ENCODE results near the gene ATRNL1.
A peak's percentile ranks its signal among the peaks of the same experiment; 100 is the strongest.

The ATRNL1 gene, protein sequence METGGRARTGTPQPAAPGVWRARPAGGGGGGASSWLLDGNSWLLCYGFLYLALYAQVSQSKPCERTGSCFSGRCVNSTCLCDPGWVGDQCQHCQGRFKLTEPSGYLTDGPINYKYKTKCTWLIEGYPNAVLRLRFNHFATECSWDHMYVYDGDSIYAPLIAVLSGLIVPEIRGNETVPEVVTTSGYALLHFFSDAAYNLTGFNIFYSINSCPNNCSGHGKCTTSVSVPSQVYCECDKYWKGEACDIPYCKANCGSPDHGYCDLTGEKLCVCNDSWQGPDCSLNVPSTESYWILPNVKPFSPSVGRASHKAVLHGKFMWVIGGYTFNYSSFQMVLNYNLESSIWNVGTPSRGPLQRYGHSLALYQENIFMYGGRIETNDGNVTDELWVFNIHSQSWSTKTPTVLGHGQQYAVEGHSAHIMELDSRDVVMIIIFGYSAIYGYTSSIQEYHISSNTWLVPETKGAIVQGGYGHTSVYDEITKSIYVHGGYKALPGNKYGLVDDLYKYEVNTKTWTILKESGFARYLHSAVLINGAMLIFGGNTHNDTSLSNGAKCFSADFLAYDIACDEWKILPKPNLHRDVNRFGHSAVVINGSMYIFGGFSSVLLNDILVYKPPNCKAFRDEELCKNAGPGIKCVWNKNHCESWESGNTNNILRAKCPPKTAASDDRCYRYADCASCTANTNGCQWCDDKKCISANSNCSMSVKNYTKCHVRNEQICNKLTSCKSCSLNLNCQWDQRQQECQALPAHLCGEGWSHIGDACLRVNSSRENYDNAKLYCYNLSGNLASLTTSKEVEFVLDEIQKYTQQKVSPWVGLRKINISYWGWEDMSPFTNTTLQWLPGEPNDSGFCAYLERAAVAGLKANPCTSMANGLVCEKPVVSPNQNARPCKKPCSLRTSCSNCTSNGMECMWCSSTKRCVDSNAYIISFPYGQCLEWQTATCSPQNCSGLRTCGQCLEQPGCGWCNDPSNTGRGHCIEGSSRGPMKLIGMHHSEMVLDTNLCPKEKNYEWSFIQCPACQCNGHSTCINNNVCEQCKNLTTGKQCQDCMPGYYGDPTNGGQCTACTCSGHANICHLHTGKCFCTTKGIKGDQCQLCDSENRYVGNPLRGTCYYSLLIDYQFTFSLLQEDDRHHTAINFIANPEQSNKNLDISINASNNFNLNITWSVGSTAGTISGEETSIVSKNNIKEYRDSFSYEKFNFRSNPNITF (N-terminal part only)

DNA sequence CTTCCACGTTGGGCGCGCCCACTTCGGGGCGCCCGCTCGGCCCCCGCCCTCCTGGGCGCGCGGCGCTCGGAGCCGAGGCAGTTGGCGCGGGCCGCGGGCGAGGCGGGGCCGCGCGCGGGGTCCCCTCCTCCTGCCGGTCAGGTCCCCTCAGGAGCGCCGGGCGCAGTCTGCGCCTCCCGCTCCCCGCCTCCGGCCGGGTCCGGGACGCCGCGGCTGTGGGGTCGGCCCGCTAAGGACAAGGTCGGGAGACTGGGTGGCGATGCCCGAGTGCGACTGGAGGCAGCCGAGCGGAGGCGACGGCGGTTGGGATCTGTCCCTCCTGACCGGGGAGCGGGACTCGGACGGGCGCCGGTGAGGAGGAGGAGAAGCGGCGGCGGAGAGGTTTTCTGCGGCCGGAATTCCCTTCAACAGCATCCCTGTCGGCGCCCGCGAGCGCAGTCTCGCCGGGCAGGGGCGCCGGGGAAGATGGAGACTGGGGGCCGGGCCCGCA lies at the start of gene ATRNL1:
Gene ATRNL1, plus strand, starts transcription at position 80 of the 490 bp plus-strand sequence. Its CDS starts 386 bp downstream, at position 466.
- no peak for DNase-seq

GRCh38 chr10:115043719-115044118 lies 49.4 kb upstream of the ATRNL1 start:
- DNase-seq, result no peak

DNA sequence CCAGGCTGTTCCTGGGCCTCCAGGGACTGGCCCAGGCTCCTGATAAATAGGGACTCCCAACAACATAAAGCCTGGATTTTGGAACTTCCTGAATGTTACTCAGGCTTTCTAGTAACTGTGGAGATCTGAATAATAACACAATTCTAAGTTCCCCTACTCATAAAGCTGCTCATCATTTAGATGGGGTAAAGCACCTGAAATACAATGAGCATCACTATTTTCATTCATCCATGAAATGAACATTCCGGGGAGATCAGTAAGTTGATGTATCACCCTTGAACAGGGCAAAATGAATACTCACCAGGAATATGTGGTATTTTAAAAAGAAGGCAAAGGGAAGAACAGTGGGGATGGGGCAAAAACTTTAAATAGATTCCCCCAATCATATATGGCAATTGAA lies 48.3 kb upstream of the ATRNL1 start:
- no peak for DNase-seq

GRCh38 chr10:115045499-115045898 lies 47.7 kb upstream of the ATRNL1 start:
- no peak for DNase-seq

GRCh38 chr10:115046686-115047236 lies 46.4 kb upstream of the ATRNL1 start:
- no peak for DNase-seq

DNA sequence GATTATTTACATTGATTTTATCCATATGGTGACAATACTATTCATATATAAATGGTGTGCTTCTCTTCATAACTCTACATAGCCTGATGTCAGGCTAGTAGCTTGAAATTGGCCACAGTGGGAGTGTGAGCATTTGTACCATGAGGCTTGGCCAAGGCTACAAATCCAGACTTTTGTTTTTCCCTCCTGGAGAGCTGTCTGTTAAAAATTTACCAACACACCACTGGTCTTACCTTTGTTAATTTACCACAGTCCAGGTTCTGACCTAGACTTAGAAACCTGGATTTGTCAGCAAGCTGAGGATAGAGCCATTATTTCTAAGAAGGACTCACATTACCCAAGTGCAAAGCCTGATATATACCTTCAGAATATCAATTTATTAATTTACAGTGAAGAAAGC lies 45.5 kb upstream of the ATRNL1 start:
- no peak for DNase-seq

DNA sequence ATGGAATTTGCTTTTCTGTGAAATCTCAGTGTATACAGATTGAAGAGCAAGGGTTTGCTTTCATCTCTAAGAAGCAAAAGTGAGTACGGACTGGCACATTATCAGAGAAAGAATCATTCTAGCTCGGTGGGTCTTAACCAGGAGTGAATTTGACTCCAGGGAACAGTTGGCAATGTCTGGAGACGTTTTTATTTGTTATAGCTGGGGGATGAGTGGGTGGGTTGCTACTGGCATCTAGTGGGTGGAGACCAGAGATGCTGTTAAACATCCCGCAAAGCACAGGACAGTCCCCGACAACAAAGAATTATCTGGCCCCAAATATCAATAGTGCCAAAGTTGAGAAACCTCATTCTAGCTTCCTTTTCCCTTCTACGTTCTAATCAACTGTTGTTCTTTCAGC lies 43.8 kb upstream of the ATRNL1 start:
- DNase-seq, result no peak

GRCh38 chr10:115049960-115050359 lies 43.2 kb upstream of the ATRNL1 start:
- no peak for DNase-seq

DNA sequence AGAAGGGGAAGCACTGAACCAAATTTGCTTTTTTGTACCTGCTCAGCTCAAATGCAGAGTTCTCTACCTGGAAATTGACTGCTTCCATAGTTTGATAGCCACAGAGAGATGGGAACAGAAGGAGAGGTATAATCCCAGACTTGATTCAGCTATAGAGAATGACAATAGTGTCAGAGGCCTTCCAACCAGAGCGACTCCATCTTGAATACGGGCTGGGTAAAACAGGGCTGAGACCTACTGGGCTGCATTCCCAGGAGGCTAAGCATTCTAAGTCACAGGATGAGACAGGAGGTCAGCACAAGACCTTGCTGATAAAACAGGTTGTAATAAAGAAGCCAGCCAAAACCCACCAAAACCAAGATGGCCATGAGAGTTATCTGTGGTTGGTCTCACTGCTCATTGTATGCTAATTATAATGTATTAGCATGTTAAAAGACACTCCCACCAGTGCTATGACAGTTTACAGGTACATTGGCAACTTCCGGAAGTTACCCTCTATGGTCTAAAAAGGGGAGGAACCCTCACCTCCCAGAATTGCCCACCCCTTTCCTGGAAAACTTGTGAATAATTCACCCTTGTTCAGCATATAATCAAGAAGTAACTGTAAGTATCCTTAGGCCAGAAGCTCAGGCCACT lies 42.7 kb upstream of the ATRNL1 start:
- DNase-seq, result peak; percentile 26

DNA sequence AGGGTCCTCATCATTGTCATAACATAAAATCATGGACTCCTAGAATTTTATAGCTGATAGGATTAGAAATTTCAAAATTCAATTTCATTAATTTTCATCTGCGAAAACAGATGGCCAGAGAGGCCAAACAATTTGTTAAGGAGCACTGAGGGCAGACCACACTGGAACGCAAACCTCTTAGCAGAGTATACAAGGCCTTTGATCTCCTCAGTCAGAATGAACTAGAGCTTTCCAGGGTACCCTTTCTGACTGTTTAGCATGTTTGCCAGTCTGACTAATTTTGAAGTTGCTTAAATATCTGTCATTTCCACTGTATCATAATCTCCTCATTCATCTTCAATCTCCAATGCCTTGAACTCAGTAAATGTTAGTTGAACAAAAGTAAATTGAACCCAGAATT lies 41.9 kb upstream of the ATRNL1 start:
- DNase-seq, result no peak

- no peak for DNase-seq
These were observed 40.9 kb upstream of the ATRNL1 start for GRCh38 chr10:115052226-115052625.

DNA sequence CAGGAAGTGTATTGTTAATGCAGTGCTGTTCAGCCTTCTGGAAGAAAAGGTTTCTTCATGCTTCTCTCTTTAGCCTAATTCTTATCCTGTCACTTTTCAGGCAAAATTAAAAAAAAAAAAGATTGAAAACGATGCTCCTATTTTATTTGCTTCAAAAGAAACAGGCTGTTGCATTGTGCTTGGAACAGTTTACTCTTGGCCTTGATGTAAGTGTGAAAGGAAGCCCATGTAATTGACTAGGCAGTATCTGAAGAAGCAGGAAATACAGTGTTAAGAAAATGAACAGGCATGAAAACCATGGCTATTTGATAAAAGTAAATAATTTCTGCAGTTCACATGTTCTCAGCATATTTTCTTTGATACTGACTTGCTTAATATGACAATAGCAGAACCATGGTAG lies 40.4 kb upstream of the ATRNL1 start:
- no peak for DNase-seq

GRCh38 chr10:115056186-115056585 lies 37.0 kb upstream of the ATRNL1 start:
- DNase-seq, result no peak

- no peak for DNase-seq
These were observed 33.8 kb upstream of the ATRNL1 start for GRCh38 chr10:115059301-115059898.

DNA sequence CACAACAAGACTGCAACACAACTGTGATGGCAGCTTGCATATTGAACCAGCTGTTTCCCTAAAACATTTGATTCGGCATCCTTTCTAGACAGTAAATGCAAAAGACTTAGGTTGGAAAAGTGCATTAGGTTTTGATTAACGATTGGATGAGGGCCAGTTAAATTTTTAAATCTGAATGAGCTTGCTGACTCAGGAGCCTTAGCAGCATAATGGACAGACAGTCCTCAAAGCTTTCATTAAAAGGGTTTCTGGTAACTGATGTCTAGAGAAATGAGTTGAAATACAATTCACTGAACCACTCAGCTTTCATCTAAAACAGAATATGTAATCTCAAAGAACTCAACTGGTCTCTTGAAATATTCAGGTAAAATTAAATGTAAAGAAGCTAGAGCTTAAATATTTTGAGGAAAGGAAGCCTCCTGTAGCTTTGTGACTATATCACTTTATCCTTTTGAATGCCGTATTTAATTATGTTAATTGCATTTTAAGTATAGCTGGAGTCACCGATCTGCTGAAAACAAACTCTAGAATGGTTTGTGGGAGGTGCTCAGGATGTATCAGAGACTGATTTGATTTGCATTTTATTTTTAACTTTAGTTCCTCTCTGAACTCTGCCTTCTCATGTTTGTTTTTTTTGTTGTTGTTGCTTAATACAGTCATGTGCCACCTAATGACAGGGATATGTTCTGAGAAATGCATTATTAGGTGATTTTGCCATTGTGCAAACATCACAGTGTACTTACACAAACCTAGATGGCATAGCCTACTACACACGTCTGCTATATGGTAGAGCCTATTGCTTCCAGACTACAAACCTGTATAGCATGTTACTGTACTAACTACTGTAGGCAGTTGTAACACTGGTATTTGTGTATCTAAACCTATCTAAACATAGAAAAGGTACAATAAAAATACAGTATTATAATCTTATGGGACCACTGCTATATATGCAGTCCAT lies 29.2 kb upstream of the ATRNL1 start:
- DNase-seq, result no peak

DNA sequence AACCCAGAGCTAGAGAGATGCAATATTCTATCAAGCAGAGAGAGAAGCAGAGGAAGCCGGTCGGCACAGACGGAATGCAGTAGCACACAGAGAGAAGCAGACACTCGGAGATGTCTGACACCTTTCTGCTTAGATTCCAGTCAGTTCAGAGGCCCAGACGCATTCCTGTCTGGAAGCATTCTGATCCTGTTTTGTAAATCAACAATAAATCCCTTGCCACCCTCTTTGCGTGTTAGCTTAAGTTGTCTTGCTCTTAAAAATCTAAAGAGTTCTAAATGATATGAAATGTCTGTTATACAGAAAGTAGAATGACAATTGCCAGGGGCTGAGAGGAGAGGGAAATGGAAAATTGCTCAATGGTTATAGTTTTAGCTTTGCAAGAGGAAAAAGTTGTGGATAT lies 27.4 kb upstream of the ATRNL1 start:
- no peak for DNase-seq

DNA sequence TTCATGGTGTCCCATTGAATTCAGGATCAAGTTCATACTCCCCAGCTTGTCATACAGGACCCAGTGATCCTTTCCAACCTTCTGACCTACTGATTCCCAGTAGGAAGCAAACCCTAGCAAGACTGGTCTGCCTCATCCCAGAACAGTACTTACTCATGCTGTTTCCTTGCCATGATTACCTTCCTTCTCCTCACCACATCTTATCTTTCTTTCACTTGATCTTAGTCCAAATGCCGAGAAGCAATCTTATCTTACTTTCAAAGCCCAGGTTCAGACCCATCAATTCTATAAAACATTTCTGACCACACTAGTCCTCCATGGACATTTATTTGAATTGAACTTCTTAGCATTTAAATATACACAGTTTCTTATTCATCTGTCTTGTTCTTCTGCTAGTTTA lies 26.6 kb upstream of the ATRNL1 start:
- no peak for DNase-seq

DNA sequence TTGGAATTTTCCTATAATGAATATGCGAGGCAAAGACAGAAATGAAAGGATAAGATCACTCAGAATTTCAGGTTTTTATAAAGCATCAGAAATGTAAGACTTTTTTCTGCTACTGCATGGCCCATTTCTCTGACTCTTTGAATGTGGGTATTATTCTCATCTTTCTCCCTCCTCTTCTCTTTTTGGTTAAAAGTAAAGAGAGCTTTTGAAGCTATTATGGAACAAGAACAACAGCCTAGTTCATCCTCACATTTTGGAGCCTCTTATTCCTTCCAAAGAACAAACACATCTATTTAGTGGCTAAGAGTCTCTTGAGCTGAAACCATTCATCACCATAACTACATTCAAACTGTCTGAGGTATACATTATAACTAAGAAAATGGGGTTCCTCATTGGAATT lies 19.4 kb upstream of the ATRNL1 start:
- DNase-seq, result no peak

- DNase-seq, result no peak
These were observed 10.7 kb upstream of the ATRNL1 start for GRCh38 chr10:115082506-115082905.

DNA sequence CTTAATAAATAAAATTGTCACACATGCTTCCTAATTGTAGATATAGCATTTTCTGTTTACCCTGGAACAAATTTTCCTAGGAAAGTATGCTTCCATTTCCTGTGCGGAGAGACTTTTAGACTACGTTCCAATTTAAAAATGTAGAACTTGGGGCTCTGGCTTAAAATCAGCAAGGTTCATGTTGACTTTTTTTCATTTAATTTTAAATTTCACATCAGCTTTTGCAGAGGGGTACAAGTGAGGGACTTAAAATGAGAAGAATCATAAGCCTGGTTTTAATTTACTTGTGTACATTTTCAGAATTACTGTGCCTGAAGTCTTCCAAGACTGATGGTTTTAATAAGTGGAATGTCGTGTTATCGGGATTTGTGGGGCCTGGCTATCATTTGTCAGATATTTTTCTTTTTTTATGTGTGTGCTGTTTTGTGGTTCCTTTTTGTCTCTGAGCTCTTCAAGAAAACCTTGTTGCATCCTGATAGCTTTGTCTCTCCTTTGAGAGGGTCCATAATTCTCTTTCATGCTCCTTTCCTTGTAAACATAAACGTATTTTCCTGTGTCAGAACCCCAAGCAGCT lies 8.8 kb upstream of the ATRNL1 start:
- DNase-seq, result no peak

All from OCI-M1 (cell line).